ENCODE data around the gene TM2D3. TPM values are rescaled to one million over a fixed set of nuclear protein-coding genes. Genes with fewer than 3 reads are reported as not detected.
"Not testable (repeated sequence)": the region's sequence is repeated elsewhere in the genome, so short reads cannot be mapped to it uniquely, and the experiment has no call there.

The TM2D3 gene
- total RNA-seq, 2 donors from 2014 or later, result 42.6 to 45.6 TPM

- H3K36me3 Mint-ChIP-seq (ENCODE audit: low read depth), result peaks cover 82% of the 10 kb centered on the region
- H3K4me3 Mint-ChIP-seq, result no peak overlapping the region
- peak overlapping the region; percentile 41 for H3K27ac Mint-ChIP-seq
- no peaks in the 10 kb centered on the region for H3K27me3 Mint-ChIP-seq
- H3K9me3 Mint-ChIP-seq, result no peaks in the 10 kb centered on the region
- peaks cover 5% of the 10 kb centered on the region for H3K4me1 Mint-ChIP-seq
- ATAC-seq (replicated peaks), result no peak
Observed at GRCh38 chr15:101672298-101672697, 20.1 kb upstream of the TM2D3 start.

GRCh38 chr15:101669744-101670143 is 17.6 kb upstream of the TM2D3 start:
- H3K9me3 Mint-ChIP-seq, result no peaks in the 10 kb centered on the region
- H3K36me3 Mint-ChIP-seq (ENCODE audit: low read depth), result peaks cover 66% of the 10 kb centered on the region
- no peak for ATAC-seq (replicated peaks)
- no peaks in the 10 kb centered on the region for H3K4me1 Mint-ChIP-seq
- H3K27ac Mint-ChIP-seq, result no peak overlapping the region
- no peaks in the 10 kb centered on the region for H3K27me3 Mint-ChIP-seq
- no peak overlapping the region for H3K4me3 Mint-ChIP-seq

GRCh38 chr15:101667881-101668280 is 15.7 kb upstream of the TM2D3 start:
- Mint-ChIP-seq H3K4me1 (peaks cover 7% of the 10 kb centered on the region), H3K9me3 (no peaks in the 10 kb centered on the region), H3K27me3 (no peaks in the 10 kb centered on the region), H3K27ac (no peak overlapping the region), H3K4me3 (no peak overlapping the region), H3K36me3 (ENCODE audit: low read depth) (peaks cover 54% of the 10 kb centered on the region)
- no peak for ATAC-seq (replicated peaks)

- no peak overlapping the region for H3K4me3 Mint-ChIP-seq
- H3K9me3 Mint-ChIP-seq, result no peaks in the 10 kb centered on the region
- H3K27me3 Mint-ChIP-seq, result no peaks in the 10 kb centered on the region
- peaks cover 47% of the 10 kb centered on the region for H3K36me3 Mint-ChIP-seq (ENCODE audit: low read depth)
- no peak for ATAC-seq (replicated peaks)
- H3K4me1 Mint-ChIP-seq, result peaks cover 7% of the 10 kb centered on the region
- peak overlapping the region; percentile 33 for H3K27ac Mint-ChIP-seq
Observed at GRCh38 chr15:101664303-101664913, 12.2 kb upstream of the TM2D3 start.

GRCh38 chr15:101662203-101662602 is 10.0 kb upstream of the TM2D3 start:
- Mint-ChIP-seq H3K4me1 (peaks cover 7% of the 10 kb centered on the region), H3K36me3 (ENCODE audit: low read depth) (peaks cover 47% of the 10 kb centered on the region), H3K27me3 (no peaks in the 10 kb centered on the region), H3K4me3 (no peak overlapping the region), H3K9me3 (no peaks in the 10 kb centered on the region), H3K27ac (peak overlapping the region; percentile 28)
- no peak for ATAC-seq (replicated peaks)

- Mint-ChIP-seq H3K27me3 (no peaks in the 10 kb centered on the region), H3K27ac (peak overlapping the region; percentile 2), H3K36me3 (ENCODE audit: low read depth) (peaks cover 57% of the 10 kb centered on the region), H3K4me1 (peaks cover 7% of the 10 kb centered on the region), H3K4me3 (no peak overlapping the region), H3K9me3 (no peaks in the 10 kb centered on the region)
- ATAC-seq (replicated peaks), result no peak
Observed at GRCh38 chr15:101660005-101660404, 7.8 kb upstream of the TM2D3 start.

GRCh38 chr15:101657968-101658784 is 6.0 kb upstream of the TM2D3 start:
- no peaks in the 10 kb centered on the region for H3K4me1 Mint-ChIP-seq
- peaks cover 50% of the 10 kb centered on the region for H3K36me3 Mint-ChIP-seq (ENCODE audit: low read depth)
- no peaks in the 10 kb centered on the region for H3K27me3 Mint-ChIP-seq
- H3K4me3 Mint-ChIP-seq, result no peak overlapping the region
- ATAC-seq (replicated peaks), result no peak
- H3K27ac Mint-ChIP-seq, result no peak overlapping the region
- no peaks in the 10 kb centered on the region for H3K9me3 Mint-ChIP-seq

- H3K4me3 Mint-ChIP-seq, result no peak overlapping the region
- ATAC-seq (replicated peaks), result no peak
- no peak overlapping the region for H3K27ac Mint-ChIP-seq
- peaks cover 43% of the 10 kb centered on the region for H3K36me3 Mint-ChIP-seq (ENCODE audit: low read depth)
- no peaks in the 10 kb centered on the region for H3K9me3 Mint-ChIP-seq
- no peaks in the 10 kb centered on the region for H3K27me3 Mint-ChIP-seq
- H3K4me1 Mint-ChIP-seq, result no peaks in the 10 kb centered on the region
Observed at GRCh38 chr15:101657171-101657570, 5.0 kb upstream of the TM2D3 start.

GRCh38 chr15:101654624-101655337 is 2.6 kb upstream of the TM2D3 start:
- H3K27me3 Mint-ChIP-seq, result not testable (repeated sequence)
- Mint-ChIP-seq H3K4me3 (peak overlapping the region; percentile 42), H3K27ac (peak overlapping the region; percentile 38)

GRCh38 chr15:101654171-101654570 is 2.0 kb upstream of the TM2D3 start:
- Mint-ChIP-seq H3K27ac (peak overlapping the region; percentile 38), H3K4me1 (peaks cover 14% of the 10 kb centered on the region), H3K9me3 (no peaks in the 10 kb centered on the region), H3K4me3 (peak overlapping the region; percentile 42), H3K27me3 (no peaks in the 10 kb centered on the region), H3K36me3 (ENCODE audit: low read depth) (peaks cover 40% of the 10 kb centered on the region)
- ATAC-seq (replicated peaks), result no peak

More at GRCh38 chr15:101654624-101655337, 2.6 kb upstream of the TM2D3 start:
- not testable (repeated sequence) for H3K4me1 Mint-ChIP-seq; ATAC-seq (replicated peaks); H3K9me3 Mint-ChIP-seq
- peaks cover 40% of the 10 kb centered on the region for H3K36me3 Mint-ChIP-seq (ENCODE audit: low read depth)

GRCh38 chr15:101652786-101653430 is 727 bp upstream of the TM2D3 start:
- Mint-ChIP-seq H3K9me3 (no peaks in the 10 kb centered on the region), H3K4me3 (peak overlapping the region; percentile 95), H3K27me3 (no peaks in the 10 kb centered on the region), H3K36me3 (ENCODE audit: low read depth) (peaks cover 46% of the 10 kb centered on the region), H3K27ac (peak overlapping the region; percentile 93), H3K4me1 (peaks cover 17% of the 10 kb centered on the region)
- ATAC-seq (replicated peaks), result no peak

GRCh38 chr15:101651554-101652097 is 555 bp downstream of the TM2D3 start:
- Mint-ChIP-seq H3K4me3 (peak overlapping the region; percentile 95), H3K9me3 (no peaks in the 10 kb centered on the region), H3K27ac (peak overlapping the region; percentile 93), H3K27me3 (no peaks in the 10 kb centered on the region), H3K36me3 (ENCODE audit: low read depth) (peaks cover 51% of the 10 kb centered on the region), H3K4me1 (peaks cover 17% of the 10 kb centered on the region)
- ATAC-seq (replicated peaks), result peak; percentile 69

GRCh38 chr15:101650145-101650544 is 2.0 kb downstream of the TM2D3 start:
- ATAC-seq (replicated peaks), result no peak
- Mint-ChIP-seq H3K4me1 (peaks cover 17% of the 10 kb centered on the region), H3K27me3 (no peaks in the 10 kb centered on the region), H3K9me3 (no peaks in the 10 kb centered on the region), H3K27ac (peak overlapping the region; percentile 44), H3K4me3 (peak overlapping the region; percentile 95), H3K36me3 (ENCODE audit: low read depth) (peaks cover 62% of the 10 kb centered on the region)

GRCh38 chr15:101648356-101648755 is 3.8 kb downstream of the TM2D3 start:
- ATAC-seq (replicated peaks), result no peak
- no peak overlapping the region for H3K27ac Mint-ChIP-seq
- peaks cover 17% of the 10 kb centered on the region for H3K4me1 Mint-ChIP-seq
- no peak overlapping the region for H3K4me3 Mint-ChIP-seq
- peaks cover 79% of the 10 kb centered on the region for H3K36me3 Mint-ChIP-seq (ENCODE audit: low read depth)
- no peaks in the 10 kb centered on the region for H3K9me3 Mint-ChIP-seq
- no peaks in the 10 kb centered on the region for H3K27me3 Mint-ChIP-seq

Measured in activated T-helper 17 cell treated with anti-CD3 and anti-CD28 coated beads, Interleukin-2, amount 50 U/mL, for 72 hours (primary cell).